K562 (cell line): ENCODE results near the gene PPP4C. TPM values are rescaled to one million over a fixed set of nuclear protein-coding genes. Genes with fewer than 3 reads are reported as not detected.
A peak's percentile ranks its signal among the peaks of the same experiment; 100 is the strongest.

ENCODE experiments used
- ATF1 ChIP-seq, 2 experiments: fragments of 450-650 bp in 1 of 2; IDR thresholded peaks; 2 replicates each; pipeline ENCODE4 v1.6.1; 2016; ENCODE audit warnings: missing compliant biosample characterization in 1 of 2, missing genetic modification characterization in 1 of 2
- CAMTA2 ChIP-seq: fragments of 250-450 bp; sonication (Bioruptor Pico); conservative IDR thresholded peaks from 2 replicates; pipeline ENCODE4 v1.5.1; 2022
- CBX1 ChIP-seq: sonication (generic); IDR thresholded peaks from 2 replicates; pipeline ENCODE4 v1.6.1; 2016; ENCODE audit warnings: antibody characterized with exemption, low read depth, mild to moderate bottlenecking
- CREBBP ChIP-seq: IDR thresholded peaks from one replicate; pipeline ENCODE4 v1.6.1; 2012; ENCODE audit warnings: low read depth, mild to moderate bottlenecking, control low read depth, inconsistent platforms, low read length
- DDX20 ChIP-seq: fragments of 450-650 bp; IDR thresholded peaks from 2 replicates; pipeline ENCODE4 v1.6.1; 2016; ENCODE audit warnings: missing genetic modification characterization, low read depth, mild to moderate bottlenecking, missing compliant biosample characterization, moderate library complexity
- ETS2 ChIP-seq: IDR thresholded peaks from 2 replicates; pipeline ENCODE4 v1.6.1; 2016; ENCODE audit warnings: borderline replicate concordance, missing genetic modification characterization, mild to moderate bottlenecking, moderate library complexity, missing compliant biosample characterization; ENCODE audit not compliant: poor library complexity, severe bottlenecking
- EWSR1 ChIP-seq: fragments of 450-650 bp; IDR thresholded peaks from 2 replicates; pipeline ENCODE4 v1.6.1; 2018; ENCODE audit warnings: borderline replicate concordance, mild to moderate bottlenecking, low read depth, moderate library complexity; ENCODE audit not compliant: partially characterized antibody
- FOXA1 ChIP-seq: fragments of 450-650 bp; IDR thresholded peaks from 2 replicates; pipeline ENCODE4 v1.6.1; 2016; ENCODE audit warnings: mild to moderate bottlenecking, borderline replicate concordance
- HDAC3 ChIP-seq: fragments of 450-650 bp; IDR thresholded peaks from 2 replicates; pipeline ENCODE4 v1.6.1; 2018; ENCODE audit warnings: borderline replicate concordance, mild to moderate bottlenecking, moderate library complexity; ENCODE audit not compliant: partially characterized antibody
- RBM14 ChIP-seq: fragments of 200-400 bp; formaldehyde crosslinking; IDR thresholded peaks from 2 replicates; pipeline ENCODE4 v1.6.1; 2018; ENCODE audit warnings: low read depth, mild to moderate bottlenecking, low read length, moderate library complexity, borderline replicate concordance; ENCODE audit not compliant: insufficient read depth
- SAP30 ChIP-seq: fragments of 200-600 bp; sonication (generic); IDR thresholded peaks from 2 replicates; pipeline ENCODE4 v1.6.1; 2012; ENCODE audit warnings: borderline replicate concordance, low read depth, mild to moderate bottlenecking, moderate library complexity, low read length, control low read depth, inconsistent platforms; ENCODE audit not compliant: insufficient read depth, poor library complexity, severe bottlenecking
- SOX6 ChIP-seq: fragments of 450-650 bp; IDR thresholded peaks from 2 replicates; pipeline ENCODE4 v1.6.1; 2014; ENCODE audit warnings: mild to moderate bottlenecking
- ZEB2 ChIP-seq: fragments of 450-650 bp; IDR thresholded peaks from 2 replicates; pipeline ENCODE4 v1.6.1; 2016
- polyA plus RNA-seq, 8 experiments: library from polyadenylated mRNA; depleted of rRNA in 4 of 8; stranded (reverse) in 5 of 8; unstranded in 3 of 8; fragments of >200 nt; fragmentation: Nextera tagmentation in 2 of 8; fragmentation: Illumina TruSeq in 1 of 8; extraction: Ambion mirVana in 2 of 8; extraction: Trizol in 1 of 8; gene quantifications; 2 replicates each; pipeline versions ENCODE4 v1.2.1 to v1.2.3, GENCODE V29; 2011 to 2014; ENCODE audit warnings: inconsistent platforms in 1 of 8, missing spikeins in 1 of 8
- total RNA-seq, 7 experiments: library from RNA; depleted of rRNA in 6 of 7; stranded (reverse); fragments of >200 nt in 6 of 7; fragmentation: Illumina TruSeq in 2 of 7; extraction: Trizol in 2 of 7; gene quantifications; 2 replicates each; pipeline versions ENCODE4 v1.2.1 to v1.2.3, GENCODE V29; 2011 to 2021; ENCODE audit warnings: low replicate concordance in 1 of 7
- TF ChIP-seq, protein P1 (sequence below): fragments of 250-450 bp; sonication (Bioruptor Pico); IDR thresholded peaks from 2 replicates; pipeline ENCODE4 v1.4.0; 2020; ENCODE audit warnings: borderline replicate concordance
- TF ChIP-seq, protein P2 (sequence below): fragments of 450-650 bp; IDR thresholded peaks from 2 replicates; pipeline ENCODE4 v1.6.1; 2016; ENCODE audit warnings: antibody characterized with exemption
- TF ChIP-seq, protein P3 (sequence below): sonication (generic); formaldehyde crosslinking; IDR thresholded peaks from 2 replicates; pipeline ENCODE4 v1.8.1; 2023; ENCODE audit warnings: missing genetic modification reagents, mild to moderate bottlenecking, borderline replicate concordance
- TF ChIP-seq, protein P4 (sequence below): sonication (generic); formaldehyde crosslinking; IDR thresholded peaks from 2 replicates; pipeline ENCODE4 v1.8.0; 2022; ENCODE audit warnings: missing genetic modification reagents, mild to moderate bottlenecking, moderate library complexity, borderline replicate concordance

The PPP4C gene
- total and polyA plus RNA-seq, 9 of the 15 experiments (the other 6 are each of a cell fraction or from before 2014, with no cell fraction given): 3.5 to 183 (median 131) TPM

DNA sequence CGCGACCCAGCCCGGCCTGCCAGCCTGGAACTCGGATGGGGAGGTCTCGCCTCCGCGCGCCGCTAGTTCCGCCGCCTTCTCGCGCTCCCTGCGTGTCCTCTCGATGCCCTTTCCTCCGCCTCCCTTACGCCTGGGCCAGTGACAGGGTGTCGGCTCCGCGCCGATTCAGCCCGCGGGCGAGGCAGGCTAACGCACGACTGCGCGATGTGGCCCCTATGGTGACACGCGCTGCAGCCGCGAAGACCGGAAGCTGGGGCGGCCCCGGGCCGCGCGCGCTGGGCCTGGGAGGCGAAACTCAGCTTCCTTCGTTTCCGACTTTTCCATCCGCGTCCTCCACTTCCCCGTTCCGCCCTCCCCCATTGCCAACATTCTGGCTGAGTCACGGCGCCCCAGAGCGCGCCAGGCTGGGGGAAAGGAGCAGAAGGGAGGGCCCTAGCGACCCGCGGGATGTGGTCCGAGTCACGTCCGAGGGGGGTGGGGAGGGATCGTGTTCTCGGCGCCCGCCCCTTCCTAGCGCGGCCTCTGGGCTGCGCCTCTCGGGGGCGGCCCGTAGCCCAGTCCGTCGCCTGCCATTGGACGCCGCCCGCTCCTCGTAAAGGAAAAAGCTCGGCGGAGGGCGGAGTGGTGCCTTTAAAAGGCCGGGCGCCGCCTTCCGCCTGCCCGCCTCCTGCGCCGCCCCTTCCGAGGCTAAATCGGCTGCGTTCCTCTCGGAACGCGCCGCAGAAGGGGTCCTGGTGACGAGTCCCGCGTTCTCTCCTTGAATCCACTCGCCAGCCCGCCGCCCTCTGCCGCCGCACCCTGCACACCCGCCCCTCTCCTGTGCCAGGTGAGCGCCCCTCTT is 10.5 kb upstream of the PPP4C start, which contains the start of gene ALDOA (continued):
- TF ChIP-seq SAP30: peak; percentile 86
- no peak for TF ChIP-seq ZEB2
- no peak for TF ChIP-seq ATF1 (CRISPR knock-in tag; IDR thresholded peaks at IDR 0.05)
- TF ChIP-seq ATF1 (tag; IDR thresholded peaks at IDR 0.05): peak; percentile 91
- no peak for TF ChIP-seq CAMTA2 (CRISPR knock-in tag)
- no peak for TF ChIP-seq EWSR1
- TF ChIP-seq, protein P1, sequence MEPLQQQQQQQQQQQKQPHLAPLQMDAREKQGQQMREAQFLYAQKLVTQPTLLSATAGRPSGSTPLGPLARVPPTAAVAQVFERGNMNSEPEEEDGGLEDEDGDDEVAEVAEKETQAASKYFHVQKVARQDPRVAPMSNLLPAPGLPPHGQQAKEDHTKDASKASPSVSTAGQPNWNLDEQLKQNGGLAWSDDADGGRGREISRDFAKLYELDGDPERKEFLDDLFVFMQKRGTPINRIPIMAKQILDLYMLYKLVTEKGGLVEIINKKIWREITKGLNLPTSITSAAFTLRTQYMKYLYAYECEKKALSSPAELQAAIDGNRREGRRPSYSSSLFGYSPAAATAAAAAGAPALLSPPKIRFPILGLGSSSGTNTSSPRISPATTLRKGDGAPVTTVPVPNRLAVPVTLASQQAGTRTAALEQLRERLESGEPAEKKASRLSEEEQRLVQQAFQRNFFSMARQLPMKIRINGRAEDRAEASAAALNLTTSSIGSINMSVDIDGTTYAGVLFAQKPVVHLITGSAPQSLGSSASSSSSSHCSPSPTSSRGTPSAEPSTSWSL (CRISPR knock-in tag): no peak
- TF ChIP-seq, protein P2, sequence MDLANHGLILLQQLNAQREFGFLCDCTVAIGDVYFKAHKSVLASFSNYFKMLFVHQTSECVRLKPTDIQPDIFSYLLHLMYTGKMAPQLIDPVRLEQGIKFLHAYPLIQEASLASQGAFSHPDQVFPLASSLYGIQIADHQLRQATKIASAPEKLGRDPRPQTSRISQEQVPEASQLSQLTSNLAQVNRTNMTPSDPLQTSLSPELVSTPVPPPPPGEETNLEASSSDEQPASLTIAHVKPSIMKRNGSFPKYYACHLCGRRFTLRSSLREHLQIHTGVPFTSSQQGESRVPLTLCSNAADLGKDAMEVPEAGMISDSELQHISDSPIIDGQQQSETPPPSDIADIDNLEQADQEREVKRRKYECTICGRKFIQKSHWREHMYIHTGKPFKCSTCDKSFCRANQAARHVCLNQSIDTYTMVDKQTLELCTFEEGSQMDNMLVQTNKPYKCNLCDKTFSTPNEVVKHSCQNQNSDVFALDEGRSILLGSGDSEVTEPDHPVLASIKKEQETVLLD: no peak
- TF ChIP-seq FOXA1: no peak
- TF ChIP-seq, protein P3, sequence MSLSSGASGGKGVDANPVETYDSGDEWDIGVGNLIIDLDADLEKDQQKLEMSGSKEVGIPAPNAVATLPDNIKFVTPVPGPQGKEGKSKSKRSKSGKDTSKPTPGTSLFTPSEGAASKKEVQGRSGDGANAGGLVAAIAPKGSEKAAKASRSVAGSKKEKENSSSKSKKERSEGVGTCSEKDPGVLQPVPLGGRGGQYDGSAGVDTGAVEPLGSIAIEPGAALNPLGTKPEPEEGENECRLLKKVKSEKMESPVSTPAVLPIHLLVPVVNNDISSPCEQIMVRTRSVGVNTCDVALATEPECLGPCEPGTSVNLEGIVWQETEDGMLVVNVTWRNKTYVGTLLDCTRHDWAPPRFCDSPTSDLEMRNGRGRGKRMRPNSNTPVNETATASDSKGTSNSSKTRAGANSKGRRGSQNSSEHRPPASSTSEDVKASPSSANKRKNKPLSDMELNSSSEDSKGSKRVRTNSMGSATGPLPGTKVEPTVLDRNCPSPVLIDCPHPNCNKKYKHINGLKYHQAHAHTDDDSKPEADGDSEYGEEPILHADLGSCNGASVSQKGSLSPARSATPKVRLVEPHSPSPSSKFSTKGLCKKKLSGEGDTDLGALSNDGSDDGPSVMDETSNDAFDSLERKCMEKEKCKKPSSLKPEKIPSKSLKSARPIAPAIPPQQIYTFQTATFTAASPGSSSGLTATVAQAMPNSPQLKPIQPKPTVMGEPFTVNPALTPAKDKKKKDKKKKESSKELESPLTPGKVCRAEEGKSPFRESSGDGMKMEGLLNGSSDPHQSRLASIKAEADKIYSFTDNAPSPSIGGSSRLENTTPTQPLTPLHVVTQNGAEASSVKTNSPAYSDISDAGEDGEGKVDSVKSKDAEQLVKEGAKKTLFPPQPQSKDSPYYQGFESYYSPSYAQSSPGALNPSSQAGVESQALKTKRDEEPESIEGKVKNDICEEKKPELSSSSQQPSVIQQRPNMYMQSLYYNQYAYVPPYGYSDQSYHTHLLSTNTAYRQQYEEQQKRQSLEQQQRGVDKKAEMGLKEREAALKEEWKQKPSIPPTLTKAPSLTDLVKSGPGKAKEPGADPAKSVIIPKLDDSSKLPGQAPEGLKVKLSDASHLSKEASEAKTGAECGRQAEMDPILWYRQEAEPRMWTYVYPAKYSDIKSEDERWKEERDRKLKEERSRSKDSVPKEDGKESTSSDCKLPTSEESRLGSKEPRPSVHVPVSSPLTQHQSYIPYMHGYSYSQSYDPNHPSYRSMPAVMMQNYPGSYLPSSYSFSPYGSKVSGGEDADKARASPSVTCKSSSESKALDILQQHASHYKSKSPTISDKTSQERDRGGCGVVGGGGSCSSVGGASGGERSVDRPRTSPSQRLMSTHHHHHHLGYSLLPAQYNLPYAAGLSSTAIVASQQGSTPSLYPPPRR (CRISPR knock-in tag): 0 out of 2 replicates have a peak, but pooled peaks have one; percentile 71
- TF ChIP-seq, protein P4, sequence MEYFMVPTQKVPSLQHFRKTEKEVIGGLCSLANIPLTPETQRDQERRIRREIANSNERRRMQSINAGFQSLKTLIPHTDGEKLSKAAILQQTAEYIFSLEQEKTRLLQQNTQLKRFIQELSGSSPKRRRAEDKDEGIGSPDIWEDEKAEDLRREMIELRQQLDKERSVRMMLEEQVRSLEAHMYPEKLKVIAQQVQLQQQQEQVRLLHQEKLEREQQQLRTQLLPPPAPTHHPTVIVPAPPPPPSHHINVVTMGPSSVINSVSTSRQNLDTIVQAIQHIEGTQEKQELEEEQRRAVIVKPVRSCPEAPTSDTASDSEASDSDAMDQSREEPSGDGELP: peak; percentile 76; the same call in 1 of the 2 replicates
- no peak for TF ChIP-seq DDX20 (tag)
- TF ChIP-seq CREBBP: no peak
- TF ChIP-seq RBM14: 0 out of 2 replicates have a peak, but pooled peaks have one; percentile 51
- TF ChIP-seq CBX1: peak; percentile 77
- no peak for TF ChIP-seq ETS2 (tag)
- no peak for TF ChIP-seq HDAC3
- TF ChIP-seq SOX6: peak; percentile 71
